ENCODE data around the gene OTOGL.

Gene OTOGL

DNA sequence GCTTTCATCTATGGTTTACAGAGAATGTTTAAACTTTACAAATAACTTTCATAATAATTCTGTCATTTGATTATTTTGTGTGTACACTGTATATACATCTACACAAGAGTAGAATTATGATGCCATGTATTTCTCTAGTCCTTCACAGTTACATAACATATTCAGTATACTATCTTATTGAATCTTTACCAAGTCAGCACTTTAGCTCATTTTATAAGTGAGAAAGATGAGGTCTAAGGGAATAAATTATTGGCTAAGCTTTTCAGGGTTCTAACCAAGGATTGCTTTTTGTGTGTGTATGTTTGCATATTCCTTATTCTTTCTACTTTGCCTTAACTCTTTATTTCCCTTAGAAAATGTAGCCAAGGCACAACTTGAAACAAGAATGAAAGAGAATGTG lies 260.4 kb downstream of the OTOGL start:
- Histone ChIP-seq H3K27me3 (no peaks in the 10 kb centered on the region), H3K9me3 (no peaks in the 10 kb centered on the region), H3K4me1 (ENCODE audit: control insufficient read depth in 1 of 2, insufficient read depth in 1 of 2, low read depth in 1 of 2, low read length in 1 of 2) (no peaks in the 10 kb centered on the region), H3K4me3 (ENCODE audit: low read depth in 1 of 2, low read length in 1 of 2) (no peak overlapping the region), H3K36me3 (no peaks in the 10 kb centered on the region), H3K27ac (no peak overlapping the region)
- TF ChIP-seq, protein P1, sequence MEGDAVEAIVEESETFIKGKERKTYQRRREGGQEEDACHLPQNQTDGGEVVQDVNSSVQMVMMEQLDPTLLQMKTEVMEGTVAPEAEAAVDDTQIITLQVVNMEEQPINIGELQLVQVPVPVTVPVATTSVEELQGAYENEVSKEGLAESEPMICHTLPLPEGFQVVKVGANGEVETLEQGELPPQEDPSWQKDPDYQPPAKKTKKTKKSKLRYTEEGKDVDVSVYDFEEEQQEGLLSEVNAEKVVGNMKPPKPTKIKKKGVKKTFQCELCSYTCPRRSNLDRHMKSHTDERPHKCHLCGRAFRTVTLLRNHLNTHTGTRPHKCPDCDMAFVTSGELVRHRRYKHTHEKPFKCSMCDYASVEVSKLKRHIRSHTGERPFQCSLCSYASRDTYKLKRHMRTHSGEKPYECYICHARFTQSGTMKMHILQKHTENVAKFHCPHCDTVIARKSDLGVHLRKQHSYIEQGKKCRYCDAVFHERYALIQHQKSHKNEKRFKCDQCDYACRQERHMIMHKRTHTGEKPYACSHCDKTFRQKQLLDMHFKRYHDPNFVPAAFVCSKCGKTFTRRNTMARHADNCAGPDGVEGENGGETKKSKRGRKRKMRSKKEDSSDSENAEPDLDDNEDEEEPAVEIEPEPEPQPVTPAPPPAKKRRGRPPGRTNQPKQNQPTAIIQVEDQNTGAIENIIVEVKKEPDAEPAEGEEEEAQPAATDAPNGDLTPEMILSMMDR (IDR thresholded peaks at IDR 0.05) = no peak

DNA sequence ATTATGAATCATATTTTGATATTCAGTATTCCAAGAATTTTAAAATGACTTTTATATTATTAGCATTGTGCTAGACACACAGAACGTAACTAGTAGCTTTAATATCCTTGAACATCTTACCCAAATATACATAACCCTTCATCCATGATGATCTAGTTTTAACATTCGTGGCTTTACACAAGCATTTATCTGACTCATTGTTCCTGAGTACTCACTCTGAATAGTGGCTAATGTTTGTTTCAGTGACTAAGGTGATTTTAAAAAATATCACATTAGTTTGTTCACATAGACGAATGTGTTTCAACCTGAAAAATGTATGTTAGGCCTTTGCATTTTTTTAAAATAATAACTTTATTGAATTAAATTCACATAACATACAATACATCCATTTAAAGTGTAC lies 264.7 kb downstream of the OTOGL start:
- TF ChIP-seq, protein P1 (IDR thresholded peaks at IDR 0.05) = no peak
- Histone ChIP-seq H3K27ac (no peak overlapping the region), H3K27me3 (no peaks in the 10 kb centered on the region), H3K4me3 (ENCODE audit: low read depth in 1 of 2, low read length in 1 of 2) (no peak overlapping the region), H3K9me3 (no peaks in the 10 kb centered on the region), H3K4me1 (ENCODE audit: control insufficient read depth in 1 of 2, insufficient read depth in 1 of 2, low read depth in 1 of 2, low read length in 1 of 2) (no peaks in the 10 kb centered on the region), H3K36me3 (no peaks in the 10 kb centered on the region)

DNA sequence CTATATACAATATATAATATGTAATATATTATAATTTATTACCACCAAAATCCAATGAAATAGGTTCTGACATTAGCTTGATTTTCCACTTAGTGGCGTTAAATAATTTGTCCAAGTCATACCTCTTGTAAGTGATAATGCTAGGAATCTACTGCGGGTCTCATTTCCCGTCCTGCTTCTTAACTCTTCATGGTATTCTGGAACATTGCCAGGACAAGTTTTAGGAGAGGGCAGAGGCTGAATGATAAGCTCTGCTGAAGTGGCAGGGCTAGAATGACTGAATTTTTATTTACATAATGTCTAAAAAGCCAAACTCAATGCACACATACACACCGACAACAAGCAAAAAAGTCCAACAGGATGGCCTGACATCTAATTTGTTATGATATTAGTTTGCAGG lies 274.3 kb downstream of the OTOGL start:
- no peaks in the 10 kb centered on the region for H3K4me1 ChIP-seq (ENCODE audit: control insufficient read depth in 1 of 2, insufficient read depth in 1 of 2, low read depth in 1 of 2, low read length in 1 of 2)
- no peaks in the 10 kb centered on the region for H3K9me3 ChIP-seq
- no peak overlapping the region for H3K4me3 ChIP-seq (ENCODE audit: low read depth in 1 of 2, low read length in 1 of 2)
- H3K27me3 ChIP-seq = no peaks in the 10 kb centered on the region
- TF ChIP-seq, protein P1 (IDR thresholded peaks at IDR 0.05) = no peak
- no peak overlapping the region for H3K27ac ChIP-seq
- no peaks in the 10 kb centered on the region for H3K36me3 ChIP-seq

DNA sequence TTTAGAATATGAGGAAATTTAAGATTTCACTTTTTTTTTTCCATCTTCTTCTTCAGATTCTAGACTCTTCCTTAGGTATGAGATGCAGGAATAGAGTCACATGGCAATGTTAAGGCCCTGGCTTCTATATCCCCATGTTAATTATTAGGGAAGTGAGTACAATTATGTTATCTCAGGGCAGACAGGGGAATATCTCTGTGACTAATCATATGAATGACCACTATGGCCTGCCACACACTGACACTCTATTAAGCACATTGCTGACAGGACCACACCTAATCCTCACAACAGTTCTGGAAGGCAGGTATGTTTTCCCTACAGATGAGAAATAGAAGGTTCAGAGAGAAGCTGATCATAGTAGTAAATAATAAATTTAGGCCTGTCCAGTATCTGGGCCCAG lies 275.3 kb downstream of the OTOGL start:
- H3K4me1 ChIP-seq (ENCODE audit: control insufficient read depth in 1 of 2, insufficient read depth in 1 of 2, low read depth in 1 of 2, low read length in 1 of 2) = no peaks in the 10 kb centered on the region
- H3K36me3 ChIP-seq = no peaks in the 10 kb centered on the region
- no peak overlapping the region for H3K4me3 ChIP-seq (ENCODE audit: low read depth in 1 of 2, low read length in 1 of 2)
- H3K27ac ChIP-seq = no peak overlapping the region
- TF ChIP-seq, protein P1 (IDR thresholded peaks at IDR 0.05) = no peak
- no peaks in the 10 kb centered on the region for H3K27me3 ChIP-seq
- H3K9me3 ChIP-seq = no peaks in the 10 kb centered on the region

DNA sequence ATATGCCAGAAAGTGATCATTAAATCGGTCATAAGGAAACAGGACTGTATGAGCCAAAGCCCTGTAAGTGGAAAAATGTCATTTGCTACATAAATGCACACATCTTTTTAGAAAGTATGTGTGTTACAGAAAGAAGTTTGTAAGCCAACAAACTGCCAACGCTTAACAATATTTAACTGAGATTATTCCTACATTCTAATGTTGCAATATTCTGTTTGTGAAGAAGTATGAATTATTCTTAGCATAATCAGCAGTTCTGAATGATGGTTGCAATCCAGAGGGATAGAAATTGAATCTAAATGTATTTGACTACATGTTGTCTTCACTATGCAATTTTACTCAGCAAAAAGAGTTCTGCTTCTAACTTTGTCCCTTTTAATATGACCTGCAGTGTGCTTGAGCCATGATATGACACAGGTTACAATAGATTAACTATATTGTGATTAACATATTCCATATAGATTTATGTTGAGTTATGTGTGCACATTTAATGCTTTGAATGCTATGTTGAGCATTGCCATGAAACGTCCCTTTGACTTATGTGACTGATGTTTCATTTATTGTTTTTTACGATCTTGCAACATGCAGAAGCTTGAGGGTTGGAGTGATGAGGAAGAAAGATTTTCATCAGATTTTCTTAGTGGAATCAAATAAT lies 277.9 kb downstream of the OTOGL start:
- H3K36me3 ChIP-seq = no peaks in the 10 kb centered on the region
- no peak overlapping the region for H3K4me3 ChIP-seq (ENCODE audit: low read depth in 1 of 2, low read length in 1 of 2)
- H3K9me3 ChIP-seq = no peaks in the 10 kb centered on the region
- H3K27me3 ChIP-seq = no peaks in the 10 kb centered on the region
- no peak overlapping the region for H3K27ac ChIP-seq
- H3K4me1 ChIP-seq (ENCODE audit: control insufficient read depth in 1 of 2, insufficient read depth in 1 of 2, low read depth in 1 of 2, low read length in 1 of 2) = no peaks in the 10 kb centered on the region
- TF ChIP-seq, protein P1 (IDR thresholded peaks at IDR 0.05) = no peak
